HG03565 (cell line): ENCODE results near the gene UBASH3B.
"Not testable (repeated sequence)": the region's sequence is repeated elsewhere in the genome, so short reads cannot be mapped to it uniquely, and the experiment has no call there.

Experiments
- ATAC-seq: cut with Tn5 transposase; IDR thresholded peaks from one replicate; pipeline ENCODE4 v1.9.1; 2021; ENCODE audit warnings: mild to moderate bottlenecking, moderate library complexity; ENCODE audit not compliant: unreplicated experiment

UBASH3B gene

DNA sequence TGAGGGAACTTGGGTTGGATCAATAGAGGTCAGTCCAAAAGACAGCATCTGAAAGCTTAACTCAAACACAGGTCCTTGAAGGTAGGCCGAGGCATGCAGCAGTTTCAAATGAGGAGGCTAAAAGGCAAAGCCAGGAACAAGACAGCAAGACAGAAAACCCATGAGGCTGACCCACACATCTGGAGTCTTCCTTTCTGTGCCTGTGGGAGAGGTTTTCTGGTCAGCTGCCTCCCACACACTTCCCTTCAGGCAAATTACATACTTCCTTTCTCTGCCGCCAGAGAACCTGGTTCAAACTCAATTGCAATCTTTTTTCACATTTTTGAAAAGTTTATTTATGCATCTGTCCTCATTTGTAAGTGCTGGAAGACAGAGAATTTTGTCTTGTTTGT lies 153.0 kb downstream of the UBASH3B start:
- peak; percentile 72 for ATAC-seq

DNA sequence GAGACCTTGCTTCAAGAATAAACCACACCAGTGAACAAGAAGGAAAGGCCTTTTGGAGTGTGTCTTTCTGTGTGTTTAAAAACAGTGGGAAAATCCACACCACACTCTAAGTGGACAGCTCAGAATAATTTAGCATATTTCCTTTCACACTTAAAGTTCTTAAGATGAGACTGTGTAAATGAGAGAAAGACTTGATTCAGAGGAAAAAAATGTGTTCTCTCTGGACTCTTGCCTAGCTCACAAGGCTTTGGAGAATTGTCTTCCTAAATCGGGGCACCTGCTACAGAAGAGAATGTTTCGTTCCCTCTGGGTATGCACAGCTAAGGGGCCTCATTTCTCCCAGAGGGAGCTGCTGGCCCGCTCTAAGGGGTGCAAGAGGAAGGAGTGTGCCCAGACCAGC lies 154.3 kb downstream of the UBASH3B start:
- ATAC-seq = no peak

DNA sequence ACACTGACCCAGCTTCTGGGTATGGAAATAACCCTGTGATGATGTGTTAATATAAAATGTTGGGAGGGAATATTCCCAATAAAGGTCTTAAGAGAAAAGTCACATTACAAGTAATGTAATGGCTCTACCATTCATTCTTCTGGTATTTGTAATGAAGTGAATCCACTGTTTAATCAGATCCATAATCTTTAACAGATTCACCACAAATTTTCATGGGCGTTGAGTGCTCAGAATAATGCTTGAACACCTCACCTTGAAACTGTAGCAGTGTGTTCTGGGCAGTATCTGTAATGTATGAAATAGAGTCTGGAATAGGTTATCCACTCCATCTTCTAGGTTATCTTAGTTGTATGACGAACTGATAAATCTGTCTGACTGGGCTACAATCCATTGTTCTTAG lies 156.2 kb downstream of the UBASH3B start:
- ATAC-seq = no peak

DNA sequence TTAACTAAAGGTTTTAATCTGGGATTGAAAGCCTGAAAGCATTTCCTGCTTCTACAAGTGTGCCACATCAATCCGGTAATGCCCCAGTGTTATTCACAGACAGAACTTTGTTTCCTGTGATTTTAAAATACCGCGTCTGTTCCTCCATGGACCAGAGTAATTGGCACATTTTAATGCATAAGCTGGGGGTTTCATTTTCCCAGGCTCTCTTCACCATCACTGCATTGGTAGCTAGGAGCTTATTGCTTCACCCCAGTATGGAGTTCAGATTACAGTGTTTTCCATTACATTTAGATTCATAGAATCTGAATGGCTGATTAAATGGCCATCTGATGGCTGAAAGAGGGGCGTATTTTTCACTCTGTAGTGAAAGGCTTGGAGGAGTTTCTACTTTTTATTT lies 157.1 kb downstream of the UBASH3B start:
- no peak for ATAC-seq

DNA sequence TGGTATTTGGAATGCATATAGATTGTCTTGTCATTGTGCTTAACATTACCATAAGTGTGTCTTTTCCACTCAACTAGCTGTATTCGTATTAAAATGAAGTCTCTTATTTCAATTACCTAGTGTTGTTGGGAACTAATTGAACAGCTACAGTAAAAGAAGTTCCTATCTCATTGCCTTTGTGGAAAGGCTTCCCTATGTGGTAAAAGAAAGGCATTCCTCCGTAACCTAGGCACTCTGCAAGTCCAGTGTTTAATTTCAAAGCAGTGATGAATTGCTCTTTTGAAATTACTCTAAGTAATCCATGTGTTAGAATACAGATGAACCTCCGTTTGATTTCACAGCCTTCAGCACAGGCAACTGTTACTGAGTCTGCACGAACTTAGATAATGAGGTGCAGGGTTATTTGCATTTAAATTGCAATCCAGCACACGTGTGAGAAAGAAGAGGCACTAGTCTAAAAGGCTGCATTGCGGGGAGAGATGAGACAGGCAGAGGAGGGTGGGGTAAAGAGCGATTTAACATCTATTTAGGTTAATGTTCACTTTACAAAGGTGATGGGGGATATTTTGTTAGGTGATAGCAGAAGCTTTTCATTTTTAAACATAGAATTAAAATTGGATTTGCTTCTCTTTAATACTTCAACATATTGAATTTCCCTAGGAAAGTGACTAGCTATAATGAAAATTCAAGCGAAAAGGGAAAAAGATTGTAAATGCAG lies 157.8 kb downstream of the UBASH3B start:
- no peak for ATAC-seq

DNA sequence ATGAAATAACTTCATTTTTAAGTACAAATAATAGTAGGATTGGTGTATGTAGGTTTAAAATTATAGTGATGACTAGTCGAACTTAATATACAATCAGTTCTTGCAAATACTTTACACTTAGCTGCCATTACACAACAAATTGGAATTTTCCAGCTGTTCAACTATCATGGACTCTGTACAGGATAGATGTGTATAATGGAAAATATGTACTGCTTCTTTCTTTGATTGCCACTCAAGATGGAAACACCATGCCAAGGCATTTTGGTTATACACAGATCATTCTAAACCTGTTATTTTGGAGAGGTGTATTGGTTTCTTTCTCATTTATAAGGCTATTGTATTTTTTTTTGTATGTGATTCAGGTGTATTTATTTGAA lies 158.4 kb downstream of the UBASH3B start:
- no peak for ATAC-seq

DNA sequence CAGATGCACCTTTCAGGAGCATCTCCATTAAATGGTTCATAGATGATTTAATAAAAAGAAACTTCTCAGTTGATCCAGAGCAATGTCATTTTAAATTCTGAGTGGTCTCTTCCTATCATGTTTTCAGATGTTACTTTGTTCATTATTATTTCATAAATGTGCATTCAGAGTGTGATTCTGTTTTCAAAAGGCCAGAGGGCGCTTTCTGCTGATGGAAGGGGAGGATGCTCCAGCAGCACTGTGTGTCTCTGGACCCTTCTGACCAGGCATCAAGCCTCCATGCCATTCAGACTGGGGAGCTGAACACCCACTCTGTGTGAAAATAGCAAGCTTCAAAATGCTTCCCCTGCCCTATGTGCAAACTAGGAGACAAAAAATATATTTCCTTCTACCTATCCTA lies 158.9 kb downstream of the UBASH3B start:
- no peak for ATAC-seq

DNA sequence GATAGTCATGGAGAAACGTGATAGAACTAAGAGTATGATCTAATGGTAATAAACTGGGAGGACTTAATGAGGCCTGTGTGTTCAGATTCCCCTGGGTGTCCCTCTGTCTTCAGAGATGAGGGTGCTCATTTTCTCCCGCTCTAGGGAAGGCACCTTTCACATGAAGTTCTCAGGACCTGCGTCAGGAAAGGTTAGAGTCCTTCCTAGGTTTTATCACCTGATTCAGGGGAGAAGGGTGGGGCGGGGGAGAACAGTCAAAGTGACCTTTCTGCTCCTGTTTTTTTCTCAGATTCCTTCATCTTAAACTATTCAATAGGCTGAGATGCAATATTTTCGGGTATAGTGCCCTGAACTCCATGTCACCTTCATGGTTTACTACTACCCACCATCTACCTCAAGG lies 160.4 kb downstream of the UBASH3B start:
- no peak for ATAC-seq

DNA sequence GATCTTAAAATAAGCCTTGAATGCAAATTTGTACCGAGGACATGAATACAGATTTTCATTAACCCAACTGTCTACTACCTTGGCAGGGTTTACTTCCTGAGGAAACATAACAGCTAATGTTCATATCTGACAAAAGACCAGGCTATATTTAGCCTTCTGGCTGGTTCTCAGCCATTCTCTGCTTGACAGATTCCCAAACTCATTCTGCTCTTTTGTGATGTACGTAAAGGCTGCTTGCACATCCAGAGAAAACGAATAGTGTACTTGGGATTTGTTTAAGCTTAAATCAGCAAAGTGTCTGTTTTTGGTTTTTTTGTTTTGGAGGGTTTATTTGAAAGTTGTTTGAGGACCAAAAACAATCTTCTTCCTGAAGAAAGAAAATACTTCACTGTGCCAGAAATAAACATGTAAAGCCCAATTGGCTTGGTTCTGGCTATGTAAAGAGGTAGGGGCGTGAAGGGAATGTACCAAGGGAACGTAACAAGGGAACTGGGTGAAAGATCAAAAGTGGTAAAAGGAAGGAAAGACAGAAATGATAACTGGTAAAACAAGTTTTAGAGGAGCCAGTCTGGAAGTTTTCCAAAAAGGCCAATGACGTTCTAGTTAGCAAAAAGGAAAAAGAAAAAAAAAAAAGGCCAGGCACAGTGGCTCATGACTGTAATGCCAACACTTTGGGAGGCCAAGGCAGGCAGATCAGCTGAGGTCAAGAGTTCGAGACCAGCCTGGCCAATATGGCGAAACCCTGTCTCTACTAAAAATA lies 161.4 kb downstream of the UBASH3B start:
- no peak for ATAC-seq

DNA sequence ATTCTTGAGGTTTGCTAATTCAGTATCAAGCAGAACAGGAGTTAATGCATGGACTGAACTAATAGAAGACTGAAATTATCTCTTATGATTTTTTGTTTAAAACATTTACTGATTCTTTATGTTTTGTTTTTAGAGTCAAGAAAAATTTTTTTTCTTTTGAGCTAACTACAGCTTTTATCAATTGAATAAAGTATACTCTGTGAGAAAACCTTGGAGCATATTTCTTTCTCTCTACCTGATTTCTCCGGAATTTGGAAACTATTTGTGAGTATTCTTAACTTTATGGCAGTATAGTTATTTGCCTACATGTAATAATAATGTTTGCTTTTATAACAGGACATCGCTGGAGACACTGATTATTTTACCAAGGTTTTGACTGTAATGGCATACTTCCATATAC lies 164.6 kb downstream of the UBASH3B start:
- no peak for ATAC-seq

DNA sequence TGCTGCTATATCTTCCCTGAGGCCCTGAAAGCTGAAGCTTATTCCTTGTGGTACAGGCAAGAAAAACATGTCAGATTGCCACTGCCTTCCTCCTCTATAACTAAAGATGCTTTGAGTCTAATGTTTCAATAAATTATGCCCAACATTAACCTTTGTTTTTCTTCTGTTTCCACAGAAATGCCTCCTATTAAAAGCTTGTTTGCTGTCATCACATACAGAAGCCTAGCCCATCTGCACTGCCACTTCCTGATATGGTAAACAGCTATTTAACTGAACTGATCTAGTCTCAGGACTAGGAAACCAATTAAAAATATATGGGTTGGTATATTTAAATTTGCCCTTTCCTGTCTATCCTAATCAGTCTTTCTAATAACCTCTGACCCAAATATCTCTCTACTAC lies 165.6 kb downstream of the UBASH3B start:
- ATAC-seq = no peak

DNA sequence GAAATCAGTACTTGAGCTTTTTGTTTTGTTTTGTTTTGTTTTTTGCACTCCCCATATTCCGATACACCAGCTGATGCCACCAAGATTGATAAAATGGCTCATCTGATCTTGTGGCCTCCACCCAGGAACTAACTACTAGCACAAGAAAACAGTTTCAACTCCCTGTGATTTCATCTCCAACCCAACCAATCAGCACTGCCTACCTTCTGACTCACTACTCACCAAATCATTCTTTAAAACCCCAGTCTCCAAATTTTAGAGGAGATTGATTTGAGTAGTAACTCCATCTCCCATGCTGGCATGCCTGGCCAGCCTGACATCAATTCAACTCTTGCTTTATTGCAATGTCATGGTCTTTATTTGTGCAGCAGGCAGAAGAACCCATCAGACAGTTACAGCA lies 166.7 kb downstream of the UBASH3B start:
- no peak for ATAC-seq

DNA sequence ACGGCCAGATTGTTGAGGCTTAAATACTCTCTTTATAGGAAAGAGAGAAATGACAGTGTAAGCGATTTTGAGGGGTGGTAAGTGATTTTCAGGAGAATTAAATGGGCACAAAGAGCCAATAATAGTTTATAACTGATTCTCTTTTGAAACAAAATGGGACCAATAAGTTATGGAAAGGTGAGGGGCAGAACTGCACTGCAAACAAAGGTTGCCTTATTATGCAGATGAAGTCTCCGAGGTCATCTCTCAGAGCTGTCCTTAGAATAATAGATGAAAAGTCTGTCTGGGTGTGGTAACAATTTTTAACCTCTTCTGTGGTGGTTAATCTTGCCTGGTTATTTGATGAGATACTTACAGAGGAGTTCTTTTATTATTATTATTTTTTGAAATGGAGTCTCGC lies 168.0 kb downstream of the UBASH3B start:
- no peak for ATAC-seq

DNA sequence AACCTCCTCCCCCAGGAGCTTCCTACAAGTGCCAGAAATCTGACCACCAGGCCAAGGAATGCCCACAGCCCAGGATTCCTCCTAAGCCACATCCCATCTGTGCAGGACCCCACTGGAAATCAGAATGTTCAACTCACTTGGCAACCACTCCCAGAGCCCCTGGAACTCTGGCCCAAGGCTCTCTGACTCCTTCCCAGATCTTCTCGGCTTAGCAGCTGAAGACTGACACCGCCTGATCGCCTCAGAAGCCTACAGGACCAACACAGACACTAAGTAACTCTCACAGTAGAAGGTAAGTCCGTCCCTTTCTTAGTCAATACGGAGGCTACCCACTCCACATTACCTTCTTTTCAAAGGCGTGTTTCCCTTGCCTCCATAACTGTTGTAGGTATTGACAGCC lies 173.8 kb downstream of the UBASH3B start:
- not testable (repeated sequence) for ATAC-seq

DNA sequence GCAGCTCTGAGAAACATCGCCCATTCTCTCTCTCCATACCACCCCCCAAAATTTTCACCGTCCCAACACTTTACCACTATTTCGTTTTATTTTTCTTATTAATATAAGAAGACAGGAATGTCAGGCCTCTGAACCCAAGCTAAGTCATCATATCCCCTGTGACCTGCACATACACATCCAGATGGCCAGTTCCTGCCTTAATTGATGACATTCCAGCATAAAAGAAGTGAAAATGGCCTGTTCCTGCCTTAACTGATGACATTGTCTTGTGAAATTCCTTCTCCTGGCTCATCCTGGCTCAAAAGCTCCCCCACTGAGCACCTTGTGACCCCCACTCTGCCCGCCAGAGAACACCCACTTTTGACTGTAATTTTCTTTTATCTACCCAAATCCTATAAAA lies 176.8 kb downstream of the UBASH3B start:
- ATAC-seq = not testable (repeated sequence)

DNA sequence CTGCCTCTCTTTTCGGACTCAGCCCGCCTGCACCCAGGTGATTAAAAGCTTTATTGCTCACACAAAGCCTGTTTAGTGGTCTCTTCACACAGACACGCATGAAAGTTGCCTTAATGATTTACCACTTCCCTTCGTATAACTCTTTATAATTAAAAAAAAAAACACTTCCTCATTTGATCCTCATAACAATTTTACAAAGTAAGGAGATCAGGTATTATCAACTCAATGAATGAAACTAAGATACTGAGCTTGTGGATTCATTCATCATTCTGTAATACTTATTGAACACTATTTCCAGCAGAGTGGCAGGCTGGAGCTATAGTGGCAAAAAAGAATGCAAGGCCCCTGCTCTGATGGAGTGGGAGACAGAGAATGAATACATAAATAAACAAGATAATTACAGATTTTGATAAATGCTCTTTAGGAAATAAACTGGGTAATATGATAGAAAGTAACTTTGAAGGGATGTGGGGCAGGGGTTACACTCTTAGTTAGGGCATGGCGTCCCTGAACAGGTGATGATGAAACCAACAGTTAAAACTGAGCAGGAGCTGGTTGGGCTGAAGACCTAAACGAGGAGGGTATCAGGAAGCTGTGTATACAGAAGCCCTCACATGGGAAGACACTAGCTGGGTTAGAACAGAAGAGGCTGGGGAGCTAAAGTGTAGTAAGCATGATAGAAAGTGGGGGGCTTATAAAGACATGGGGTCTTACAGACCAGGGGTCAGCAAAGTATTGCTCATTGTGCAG lies 177.4 kb downstream of the UBASH3B start:
- no peak for ATAC-seq

DNA sequence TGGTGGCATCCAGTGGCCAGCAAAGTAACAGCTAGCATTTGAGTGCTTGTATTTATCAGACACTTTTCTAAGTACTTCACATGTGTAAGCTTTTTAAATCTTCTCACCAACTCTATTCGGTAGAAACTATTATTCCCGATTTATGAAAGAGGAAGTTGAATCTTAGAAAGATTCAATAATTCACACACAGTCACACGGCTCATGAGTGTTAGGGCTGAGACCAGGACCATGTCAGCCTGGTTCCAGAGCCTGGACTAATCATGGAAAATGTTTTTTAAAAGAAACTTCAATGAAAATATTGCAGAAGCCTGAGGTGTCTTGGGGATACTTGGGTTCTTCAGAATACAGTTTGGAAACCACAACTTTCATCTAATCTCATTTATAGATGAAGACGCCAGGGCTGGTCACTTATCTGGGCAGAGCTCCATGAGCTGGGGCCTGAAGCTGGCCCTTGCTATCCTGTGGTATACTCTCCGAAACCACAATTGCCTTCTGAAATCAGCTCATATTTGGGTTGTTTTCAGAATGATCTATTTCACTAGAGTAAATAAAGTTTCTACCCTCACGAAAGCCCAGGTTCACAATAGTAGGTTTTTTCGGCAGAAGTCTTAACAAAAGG lies 178.4 kb downstream of the UBASH3B start:
- no peak for ATAC-seq

DNA sequence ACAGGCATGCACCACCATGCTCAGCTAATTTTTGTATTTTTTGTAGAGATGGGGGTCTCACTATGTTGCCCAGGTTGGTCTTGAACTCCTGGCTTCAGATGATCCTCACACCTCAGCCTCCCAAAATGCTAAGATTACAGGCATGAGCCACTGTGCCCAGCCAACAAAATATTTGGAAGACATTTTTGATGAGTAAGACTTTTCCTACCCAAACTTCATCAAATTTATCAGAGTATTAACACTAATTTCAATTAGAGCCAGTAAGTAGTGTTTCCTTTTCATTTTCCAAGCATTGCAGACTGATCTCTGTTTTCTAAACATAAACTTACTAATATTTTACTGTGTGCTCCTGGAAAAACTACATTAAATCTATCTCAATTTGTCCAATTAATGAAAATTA lies 181.4 kb downstream of the UBASH3B start:
- ATAC-seq = no peak

DNA sequence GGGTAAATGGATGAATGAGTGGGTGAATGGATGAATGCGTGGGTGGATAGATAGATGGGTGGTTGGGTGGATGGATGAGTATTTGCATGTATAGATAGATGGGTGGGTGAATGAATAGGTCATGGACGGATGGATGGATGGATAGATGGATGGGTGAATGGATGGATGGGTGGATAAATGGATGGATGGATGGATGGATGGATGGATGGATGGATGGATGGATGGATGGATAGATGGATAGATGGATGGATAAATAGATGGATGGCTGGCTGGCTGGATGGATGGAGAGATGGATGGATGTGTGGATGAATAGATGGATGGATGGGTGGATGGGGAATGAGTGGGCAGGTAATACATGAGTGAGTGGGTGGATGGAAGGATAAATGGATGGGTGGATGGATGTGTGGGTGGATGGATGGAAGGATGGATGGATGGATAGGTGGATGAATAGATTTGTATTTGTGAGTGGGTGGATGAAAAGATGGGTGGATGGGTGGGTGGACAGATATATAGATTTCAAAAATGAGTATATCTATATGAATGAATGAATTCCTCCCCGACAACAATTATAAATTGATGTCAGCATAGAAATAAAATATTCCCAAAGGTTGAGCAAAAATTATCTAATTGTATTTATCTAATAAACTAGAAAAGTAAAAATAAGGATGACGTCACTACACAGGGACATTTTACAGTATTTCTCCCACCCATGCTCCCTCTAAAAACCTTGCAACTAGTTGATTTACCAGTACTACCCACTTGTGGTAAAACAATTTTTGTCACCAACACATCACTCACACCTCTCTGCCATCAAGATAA lies 182.2 kb downstream of the UBASH3B start:
- ATAC-seq = no peak

DNA sequence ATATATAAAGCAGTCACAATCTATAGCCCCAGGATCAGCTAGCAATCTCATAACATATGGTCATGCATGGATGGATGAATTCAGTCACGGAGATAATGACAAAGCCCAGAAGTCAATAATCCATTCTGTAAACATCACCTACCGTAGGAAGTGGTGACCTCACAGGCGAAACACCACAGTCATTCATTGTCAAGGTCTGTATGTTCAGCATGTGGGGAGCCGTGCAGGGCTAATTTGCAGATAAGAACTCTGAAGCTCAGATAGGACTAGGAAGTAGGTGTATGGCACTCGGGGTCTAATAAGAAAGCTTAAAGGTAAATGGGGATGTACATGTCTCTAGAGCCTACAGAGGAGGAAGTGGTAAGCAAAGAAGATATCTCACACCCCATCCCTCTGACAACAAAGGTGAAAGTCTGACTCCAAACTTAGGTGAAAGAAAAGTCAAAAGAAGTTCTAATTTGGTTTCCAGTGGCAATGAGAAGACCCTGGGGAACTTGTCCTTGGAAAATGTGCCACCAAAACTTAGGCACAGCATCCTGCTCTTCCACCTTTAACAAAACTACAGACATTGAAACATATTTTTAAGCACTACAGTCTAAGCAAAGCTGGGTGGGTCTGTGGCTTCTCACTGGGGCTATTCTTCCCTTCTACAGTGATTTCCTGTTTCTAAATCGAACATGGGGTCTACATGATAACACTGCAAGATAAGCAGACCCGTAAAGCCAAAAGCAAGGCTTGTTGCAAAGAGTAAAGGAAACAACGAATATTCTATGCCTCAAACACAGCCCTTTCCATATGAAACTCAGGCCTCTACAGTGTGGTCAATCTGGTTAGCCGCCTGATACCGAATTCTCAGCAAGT lies 188.0 kb downstream of the UBASH3B start:
- peak; percentile 83 for ATAC-seq
